Body of pancreas (tissue), 4 donors: ENCODE measurements around the gene TLX2. TPM values are rescaled to one million over a fixed set of nuclear protein-coding genes. Genes with fewer than 3 reads are reported as not detected.
"Not testable (repeated sequence)": the region's sequence is repeated elsewhere in the genome, so short reads cannot be mapped to it uniquely, and the experiment has no call there.

Source experiments
- ATAC-seq: fragments of 150-250 bp; one replicate; pipeline ENCODE4 v1.9.1; 2016
- DNase-seq, 4 donors: peaks; one replicate each; pipeline ENCODE4 v3.0.0-alpha.2; 2019
- H3K27ac ChIP-seq, 4 donors: fragments of 200-600 bp; sonication (generic); 1 replicate in 3 of 4; 2 replicates in 1 of 4; pipeline versions ENCODE4 v1.5.1 to v1.6.1; 2016 to 2019; ENCODE audit warnings: mild to moderate bottlenecking in 1 of 4, mixed read lengths in 1 of 4, moderate library complexity in 1 of 4
- H3K27me3 ChIP-seq, 2 donors: fragments of 200-600 bp; sonication (generic); one replicate each; pipeline ENCODE4 v1.6.0; 2016; ENCODE audit warnings: mild to moderate bottlenecking in 1 of 2
- H3K36me3 ChIP-seq, 2 donors: fragments of 200-600 bp; sonication (generic); replicated peaks in 1 of 2; 2 replicates each; pipeline ENCODE4 v1.5.1; 2016; ENCODE audit warnings: low read depth in 2 of 2; ENCODE audit not compliant: insufficient read depth in 1 of 2
- H3K4me1 ChIP-seq: fragments of 200-600 bp; sonication (generic); one replicate; pipeline ENCODE4 v1.6.0; 2016
- H3K4me3 ChIP-seq, 2 donors: fragments of 200-600 bp; sonication (generic); 1 replicate in 1 of 2; 2 replicates in 1 of 2; pipeline ENCODE4 v1.5.1; 2016 to 2019
- H3K9me3 ChIP-seq, 3 donors: fragments of 200-600 bp; sonication (generic); 1 replicate in 2 of 3; 2 replicates in 1 of 3; pipeline ENCODE4 v1.5.1; 2016
- POLR2A ChIP-seq, 3 donors: fragments of 450-650 bp; IDR thresholded peaks; one replicate each; pipeline ENCODE4 v1.6.1; 2016; ENCODE audit warnings: antibody characterized with exemption in 3 of 3, mild to moderate bottlenecking in 2 of 3
- WGBS, 2 donors: methylation state at CpG; one replicate each; pipeline ENCODE4 v1.1.5; 2017; 5-methylcytosine and 5-hydroxymethylcytosine counted together
- intact Hi-C: fragments of 100-400 bp; cut with DNase I; formaldehyde crosslinking; loops from one replicate; pipeline ENCODE4 v1.15.1; 2023
- total RNA-seq, 2 donors: library from RNA; depleted of rRNA; stranded (reverse); fragments of >200 nt; gene quantifications; one replicate each; pipeline ENCODE4 v1.1.0, GENCODE V29; 2016
- TF ChIP-seq, protein P1 (sequence below), 7 experiments: fragments of 450-650 bp in 4 of 7; fragments of 200-600 bp in 3 of 7; sonication (generic) in 3 of 7; IDR thresholded peaks; one replicate each; pipeline ENCODE4 v1.5.1; 2016 to 2019; ENCODE audit warnings: antibody characterized with exemption in 7 of 7

Gene TLX2
- total RNA-seq, 2 donors from 2014 or later, result not detected

DNA sequence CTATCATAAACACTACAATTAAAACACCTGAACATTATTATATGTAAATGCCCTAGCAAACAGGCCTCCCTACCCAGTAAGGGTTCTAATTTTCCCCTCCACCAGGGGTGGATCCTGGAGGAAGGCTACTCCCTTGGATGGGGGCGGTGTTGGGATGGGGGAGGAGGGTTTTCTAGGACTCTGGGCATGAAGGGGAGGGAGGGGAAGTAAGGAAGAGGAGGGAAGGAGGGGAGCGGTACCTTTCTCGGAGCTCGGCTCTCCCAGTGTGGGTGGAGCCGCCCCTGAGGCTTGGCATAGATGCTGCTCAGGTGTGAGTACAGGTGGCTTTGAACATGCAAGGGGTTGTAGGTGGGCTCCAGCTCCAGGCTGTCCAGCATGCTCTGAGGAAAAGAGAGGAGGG lies 45.7 kb downstream of the TLX2 start:
- Histone ChIP-seq H3K27me3 (no peaks in the 10 kb centered on the region), H3K36me3 (no peaks in the 10 kb centered on the region), H3K9me3 (no peaks in the 10 kb centered on the region), H3K4me1 (peaks cover 8% of the 10 kb centered on the region), H3K4me3 (no peak overlapping the region), H3K27ac (no peak overlapping the region)
- intact Hi-C loops, result no loop called here
- DNase-seq (no peak), ATAC-seq (no peak)
- WGBS, 2 donors, result 42 to 52% methylated on average over 5 of the region's 5 CpGs
- TF ChIP-seq, protein P1, sequence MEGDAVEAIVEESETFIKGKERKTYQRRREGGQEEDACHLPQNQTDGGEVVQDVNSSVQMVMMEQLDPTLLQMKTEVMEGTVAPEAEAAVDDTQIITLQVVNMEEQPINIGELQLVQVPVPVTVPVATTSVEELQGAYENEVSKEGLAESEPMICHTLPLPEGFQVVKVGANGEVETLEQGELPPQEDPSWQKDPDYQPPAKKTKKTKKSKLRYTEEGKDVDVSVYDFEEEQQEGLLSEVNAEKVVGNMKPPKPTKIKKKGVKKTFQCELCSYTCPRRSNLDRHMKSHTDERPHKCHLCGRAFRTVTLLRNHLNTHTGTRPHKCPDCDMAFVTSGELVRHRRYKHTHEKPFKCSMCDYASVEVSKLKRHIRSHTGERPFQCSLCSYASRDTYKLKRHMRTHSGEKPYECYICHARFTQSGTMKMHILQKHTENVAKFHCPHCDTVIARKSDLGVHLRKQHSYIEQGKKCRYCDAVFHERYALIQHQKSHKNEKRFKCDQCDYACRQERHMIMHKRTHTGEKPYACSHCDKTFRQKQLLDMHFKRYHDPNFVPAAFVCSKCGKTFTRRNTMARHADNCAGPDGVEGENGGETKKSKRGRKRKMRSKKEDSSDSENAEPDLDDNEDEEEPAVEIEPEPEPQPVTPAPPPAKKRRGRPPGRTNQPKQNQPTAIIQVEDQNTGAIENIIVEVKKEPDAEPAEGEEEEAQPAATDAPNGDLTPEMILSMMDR (IDR thresholded peaks at IDR 0.05), result no peak
- TF ChIP-seq POLR2A (IDR thresholded peaks at IDR 0.05), result no peak

DNA sequence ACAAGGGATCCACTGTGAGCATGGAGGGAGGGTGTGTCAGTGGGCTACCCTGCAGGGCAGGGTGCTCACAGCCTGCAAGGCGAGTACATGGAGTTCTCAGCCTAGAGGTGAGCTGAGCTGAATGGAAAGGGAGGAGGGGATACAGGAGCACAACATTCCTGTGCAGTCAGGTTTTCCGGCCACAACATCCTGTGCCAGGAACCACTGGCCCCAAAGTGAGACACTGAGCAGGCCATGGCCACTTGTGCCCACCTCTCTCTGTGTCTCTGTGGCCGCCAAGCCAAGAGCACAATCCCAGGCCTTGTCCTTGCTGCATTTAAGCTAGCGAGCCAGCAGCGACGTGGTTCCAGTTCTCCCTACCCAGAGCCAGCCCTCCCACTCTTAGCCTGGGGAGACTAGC lies 46.3 kb downstream of the TLX2 start:
- DNase-seq (no peak), ATAC-seq (no peak)
- H3K27ac ChIP-seq, result no peak overlapping the region
- no peaks in the 10 kb centered on the region for H3K9me3 ChIP-seq
- no peaks in the 10 kb centered on the region for H3K27me3 ChIP-seq
- WGBS, 2 donors, result 45 to 60% methylated on average over 6 of the region's 6 CpGs
- H3K4me3 ChIP-seq, result no peak overlapping the region
- TF ChIP-seq POLR2A (IDR thresholded peaks at IDR 0.05), result no peak
- intact Hi-C loops, result no loop called here
- H3K4me1 ChIP-seq, result peaks cover 1% of the 10 kb centered on the region
- H3K36me3 ChIP-seq, result no peaks in the 10 kb centered on the region

DNA sequence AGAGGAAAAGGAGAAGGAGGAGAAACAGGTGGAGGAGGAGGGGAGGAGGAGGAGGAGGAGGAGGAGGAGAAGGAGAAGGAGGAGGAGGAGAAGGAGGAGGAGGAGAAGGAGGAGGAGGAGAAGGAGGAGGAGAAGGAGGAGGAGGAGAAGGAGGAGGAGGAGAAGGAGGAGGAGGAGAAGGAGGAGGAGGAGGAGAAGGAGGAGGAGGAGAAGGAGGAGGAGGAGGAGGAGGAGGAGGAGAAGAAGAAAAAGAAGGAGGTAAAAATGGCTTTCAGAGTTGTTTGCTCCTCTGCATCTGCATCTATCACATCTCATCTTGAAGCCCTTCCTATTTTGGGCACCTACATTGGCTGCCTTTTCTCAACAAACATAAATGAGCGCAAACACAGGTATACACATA lies 46.8 kb downstream of the TLX2 start:
- H3K27ac ChIP-seq, H3K4me1 ChIP-seq, H3K9me3 ChIP-seq, H3K36me3 ChIP-seq, DNase-seq, ATAC-seq, H3K27me3 ChIP-seq, intact Hi-C loops, H3K4me3 ChIP-seq: not testable (repeated sequence)
- WGBS, 2 donors, result 67 to 94% methylated on average over 1 of the region's 1 CpG

DNA sequence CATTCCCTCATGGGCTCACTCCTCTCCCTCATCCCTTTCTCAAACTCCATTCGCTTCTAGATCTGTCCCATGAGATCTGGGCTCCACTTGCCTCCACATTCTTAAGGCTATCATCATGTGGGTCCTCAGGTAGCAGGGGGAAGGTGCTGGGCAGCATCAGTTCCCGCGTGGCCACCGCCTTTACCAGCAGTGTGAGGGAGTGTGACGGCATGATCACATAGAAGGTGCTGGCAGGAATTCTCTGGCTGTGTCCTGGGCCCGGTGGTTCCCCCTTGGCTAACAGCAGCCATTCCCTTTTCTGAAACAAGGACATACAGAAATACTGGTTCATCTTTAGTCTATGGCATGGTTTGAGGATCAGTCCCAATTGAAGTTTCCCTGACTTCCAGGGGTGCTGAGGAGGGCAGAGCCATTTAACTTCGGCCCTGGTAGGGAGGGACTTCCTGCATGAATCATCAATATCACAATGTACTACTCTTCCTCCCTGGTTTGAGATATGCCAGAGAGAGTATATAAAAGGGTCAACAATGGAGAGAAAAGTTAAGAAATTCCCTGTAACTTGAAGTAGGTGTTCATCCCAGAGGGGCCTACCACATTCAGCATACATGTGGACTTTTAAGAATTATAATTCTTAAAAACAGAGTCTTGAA lies 48.0 kb downstream of the TLX2 start:
- TF ChIP-seq POLR2A (IDR thresholded peaks at IDR 0.05), result no peak
- TF ChIP-seq, protein P1 (IDR thresholded peaks at IDR 0.05), result no peak
- Histone ChIP-seq H3K4me3 (no peak overlapping the region), H3K27me3 (no peaks in the 10 kb centered on the region), H3K4me1 (no peaks in the 10 kb centered on the region), H3K27ac (no peak overlapping the region), H3K9me3 (no peaks in the 10 kb centered on the region), H3K36me3 (no peaks in the 10 kb centered on the region)
- WGBS, 2 donors, result 66 to 80% methylated on average over 7 of the region's 7 CpGs
- no peak for DNase-seq
- no peak for ATAC-seq
- intact Hi-C loops, result no loop called here

DNA sequence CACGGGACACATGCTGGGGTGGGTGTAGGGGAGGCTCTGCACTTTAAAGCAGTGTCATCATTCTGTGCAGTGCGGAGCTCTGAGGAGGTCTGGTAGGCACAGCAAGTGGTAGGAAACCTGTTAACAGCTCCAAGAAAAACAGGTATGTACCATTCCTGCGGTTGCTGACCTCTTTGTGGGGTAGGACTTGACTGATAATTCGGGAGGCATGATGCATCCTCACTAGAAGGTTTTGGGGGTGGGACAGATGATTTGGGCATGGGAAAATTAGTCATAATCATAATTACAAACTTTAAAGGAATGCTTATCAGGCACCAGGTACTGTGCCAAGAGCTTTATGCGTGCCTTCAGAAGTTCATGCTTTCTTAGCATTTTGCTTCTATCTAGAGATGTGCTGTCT lies 50.0 kb downstream of the TLX2 start:
- no peaks in the 10 kb centered on the region for H3K27me3 ChIP-seq
- WGBS, 2 donors, result 44 to 71% methylated on average over 5 of the region's 5 CpGs

More for the DNA sequence above, 50.0 kb downstream of the TLX2 start:
- intact Hi-C loops, result no loop called here
- Histone ChIP-seq H3K27ac (no peak overlapping the region), H3K36me3 (no peaks in the 10 kb centered on the region), H3K4me1 (no peaks in the 10 kb centered on the region), H3K9me3 (no peaks in the 10 kb centered on the region), H3K4me3 (no peak overlapping the region)
- no peak for DNase-seq
- no peak for ATAC-seq
- TF ChIP-seq, protein P1 (IDR thresholded peaks at IDR 0.05), result no peak
- no peak for TF ChIP-seq POLR2A (IDR thresholded peaks at IDR 0.05)
